ENCODE measurements around the gene SRSF3. TPM values are rescaled to one million over a fixed set of nuclear protein-coding genes. Genes with fewer than 3 reads are reported as not detected.

SRSF3 gene
- total RNA-seq, 2 donors from 2014 or later = 88.5 to 120 TPM

DNA sequence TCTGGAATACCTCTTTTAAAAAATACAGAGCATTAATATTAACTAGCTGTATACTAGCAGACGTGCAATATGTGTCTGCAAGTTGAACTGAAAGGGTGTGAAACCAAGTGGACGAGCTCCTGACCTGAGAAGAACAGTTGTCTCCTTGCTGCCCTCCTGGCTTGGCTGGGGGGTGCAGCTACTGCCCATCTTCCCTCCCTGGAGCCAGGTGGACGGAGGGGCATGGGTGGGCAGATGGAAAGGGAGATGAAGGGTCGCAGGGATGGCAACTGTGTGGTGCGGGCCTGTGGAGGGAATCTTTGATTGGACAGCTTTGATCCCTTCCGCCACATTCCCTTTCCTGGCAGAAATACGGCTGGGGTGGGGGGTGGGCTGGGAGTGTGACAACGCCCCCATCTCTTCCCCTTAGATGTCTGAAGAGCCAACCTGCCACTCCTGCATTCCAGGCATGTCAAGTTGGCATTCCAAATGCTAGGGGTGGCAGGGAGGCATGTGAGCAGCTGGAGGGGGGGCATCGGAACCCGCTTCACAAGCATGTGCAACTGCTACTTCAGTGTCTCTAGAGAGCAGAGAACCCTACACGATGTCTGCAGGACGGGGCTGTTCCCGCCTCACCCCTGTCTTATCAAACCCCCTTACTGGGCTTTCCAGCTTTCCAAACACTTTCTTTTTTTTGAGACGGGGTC, 37.3 kb downstream of the SRSF3 start:
- no peak overlapping the region for H3K4me3 ChIP-seq
- DNase-seq (ENCODE audit: low spot score) = no peak
- H3K9me3 ChIP-seq = no peaks in the 10 kb centered on the region
- H3K27me3 ChIP-seq (replicated peaks; ENCODE audit: insufficient read depth) = no peaks in the 10 kb centered on the region
- TF ChIP-seq, protein P1, sequence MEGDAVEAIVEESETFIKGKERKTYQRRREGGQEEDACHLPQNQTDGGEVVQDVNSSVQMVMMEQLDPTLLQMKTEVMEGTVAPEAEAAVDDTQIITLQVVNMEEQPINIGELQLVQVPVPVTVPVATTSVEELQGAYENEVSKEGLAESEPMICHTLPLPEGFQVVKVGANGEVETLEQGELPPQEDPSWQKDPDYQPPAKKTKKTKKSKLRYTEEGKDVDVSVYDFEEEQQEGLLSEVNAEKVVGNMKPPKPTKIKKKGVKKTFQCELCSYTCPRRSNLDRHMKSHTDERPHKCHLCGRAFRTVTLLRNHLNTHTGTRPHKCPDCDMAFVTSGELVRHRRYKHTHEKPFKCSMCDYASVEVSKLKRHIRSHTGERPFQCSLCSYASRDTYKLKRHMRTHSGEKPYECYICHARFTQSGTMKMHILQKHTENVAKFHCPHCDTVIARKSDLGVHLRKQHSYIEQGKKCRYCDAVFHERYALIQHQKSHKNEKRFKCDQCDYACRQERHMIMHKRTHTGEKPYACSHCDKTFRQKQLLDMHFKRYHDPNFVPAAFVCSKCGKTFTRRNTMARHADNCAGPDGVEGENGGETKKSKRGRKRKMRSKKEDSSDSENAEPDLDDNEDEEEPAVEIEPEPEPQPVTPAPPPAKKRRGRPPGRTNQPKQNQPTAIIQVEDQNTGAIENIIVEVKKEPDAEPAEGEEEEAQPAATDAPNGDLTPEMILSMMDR (IDR thresholded peaks at IDR 0.05) = no peak
- H3K36me3 ChIP-seq = no peaks in the 10 kb centered on the region
- peaks cover 34 to 44% of the 10 kb centered on the region in 2 donors for H3K4me1 ChIP-seq (ENCODE audit: control insufficient read depth in 1 of 2, low read depth in 2 of 2)
- ATAC-seq (ENCODE audit: insufficient number of reproducible peaks, low FRiP score, low read depth) = no peak
- no peak overlapping the region for H3K27ac ChIP-seq

DNA sequence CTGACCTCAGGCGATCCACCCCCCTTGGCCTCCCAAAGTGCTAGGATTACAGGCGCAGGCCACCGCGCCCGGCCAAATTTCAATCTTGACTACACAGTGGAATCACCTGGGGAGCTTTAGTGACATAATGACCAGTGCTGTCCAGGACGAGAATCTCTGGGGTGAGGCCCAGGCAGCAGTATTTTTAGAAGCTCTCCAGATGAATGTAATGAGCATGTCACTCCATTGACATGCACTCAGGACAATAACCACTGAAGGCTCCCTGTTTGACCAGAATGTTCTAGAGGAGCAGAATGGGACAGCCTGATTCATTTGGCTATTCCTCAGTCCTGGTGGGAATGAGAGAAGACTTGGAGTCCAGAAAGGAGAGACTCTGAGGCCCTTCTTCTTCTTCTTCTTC, 39.2 kb downstream of the SRSF3 start:
- ATAC-seq (ENCODE audit: insufficient number of reproducible peaks, low FRiP score, low read depth) (no peak), DNase-seq (ENCODE audit: low spot score) (no peak)
- Histone ChIP-seq H3K4me3 (no peak overlapping the region), H3K27ac (no peak overlapping the region), H3K4me1 (ENCODE audit: control insufficient read depth in 1 of 2, low read depth in 2 of 2) (peaks cover 19 to 29% of the 10 kb centered on the region in 2 donors), H3K9me3 (no peaks in the 10 kb centered on the region), H3K36me3 (no peaks in the 10 kb centered on the region), H3K27me3 (replicated peaks; ENCODE audit: insufficient read depth) (no peaks in the 10 kb centered on the region)
- TF ChIP-seq, protein P1 (IDR thresholded peaks at IDR 0.05) = no peak

DNA sequence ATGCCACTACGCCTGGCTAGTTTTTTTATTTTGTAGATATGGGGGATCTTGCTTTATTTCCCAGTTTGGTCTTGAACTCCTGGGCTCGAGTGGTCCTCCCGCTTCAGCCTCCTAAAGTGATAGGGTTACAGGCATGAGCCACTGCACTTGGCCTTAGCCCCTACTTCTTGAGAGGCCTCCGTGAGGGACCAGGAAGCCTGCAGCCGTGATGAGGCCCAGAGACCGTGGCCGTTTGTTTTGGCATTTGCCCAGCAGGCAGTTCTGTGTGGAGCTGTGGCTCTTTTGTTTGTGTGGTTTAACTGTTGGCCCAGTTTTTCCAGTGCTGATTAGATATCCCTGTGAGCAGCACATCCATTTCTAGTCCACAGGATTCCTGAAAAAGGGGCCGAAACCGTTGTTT, 39.8 kb downstream of the SRSF3 start:
- Histone ChIP-seq H3K9me3 (no peaks in the 10 kb centered on the region), H3K4me3 (no peak overlapping the region), H3K36me3 (no peaks in the 10 kb centered on the region), H3K27ac (peak overlapping the region in 1 of 2 donors; percentile 24), H3K27me3 (replicated peaks; ENCODE audit: insufficient read depth) (no peaks in the 10 kb centered on the region), H3K4me1 (ENCODE audit: control insufficient read depth in 1 of 2, low read depth in 2 of 2) (peaks cover 16 to 24% of the 10 kb centered on the region in 2 donors)
- ATAC-seq (ENCODE audit: insufficient number of reproducible peaks, low FRiP score, low read depth) (no peak), DNase-seq (ENCODE audit: low spot score) (no peak)
- TF ChIP-seq, protein P1 (IDR thresholded peaks at IDR 0.05) = no peak

DNA sequence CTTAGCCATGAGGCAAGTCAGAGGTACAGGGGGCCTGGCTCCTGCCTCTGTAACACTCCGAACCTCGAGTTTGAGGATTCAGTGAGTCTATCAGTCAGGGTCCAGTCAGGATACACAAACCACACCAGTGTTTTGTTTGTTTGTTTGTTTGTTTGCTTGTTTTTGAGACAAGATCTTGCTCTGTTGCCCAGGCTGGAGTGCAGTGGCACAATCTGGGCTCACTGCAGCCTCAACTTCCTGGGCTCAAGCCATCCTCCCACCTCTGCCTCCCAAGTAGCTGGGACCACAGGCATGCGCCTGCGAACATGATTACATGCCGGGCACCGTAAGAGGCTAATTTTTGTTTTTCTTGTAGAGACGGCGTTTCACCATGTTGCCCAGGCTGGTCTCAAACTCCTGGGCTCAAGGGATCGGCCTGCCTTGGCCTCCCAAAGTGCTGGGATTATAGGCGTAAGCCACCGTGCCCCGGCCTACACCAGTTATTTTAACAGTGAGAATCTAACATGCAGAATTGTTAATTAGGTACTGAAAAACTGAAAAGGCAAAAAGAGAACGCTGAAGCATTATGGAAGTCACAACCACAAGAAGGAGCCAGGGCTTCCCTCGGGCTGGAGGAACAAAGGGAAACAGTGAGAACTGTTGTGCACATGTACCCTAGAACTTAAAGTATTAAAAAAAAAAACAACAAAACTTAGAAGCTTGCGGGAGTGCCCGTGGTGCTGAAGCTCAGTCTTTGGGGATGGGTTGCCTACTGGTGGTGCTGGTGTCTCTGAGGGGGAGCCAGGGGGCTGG, 40.4 kb downstream of the SRSF3 start:
- Histone ChIP-seq H3K27ac (peak overlapping the region in 1 of 2 donors; percentile 24), H3K9me3 (no peaks in the 10 kb centered on the region), H3K27me3 (replicated peaks; ENCODE audit: insufficient read depth) (no peaks in the 10 kb centered on the region), H3K4me1 (ENCODE audit: control insufficient read depth in 1 of 2, low read depth in 2 of 2) (peaks cover 11 to 18% of the 10 kb centered on the region in 2 donors), H3K36me3 (no peaks in the 10 kb centered on the region), H3K4me3 (no peak overlapping the region)
- DNase-seq (ENCODE audit: low spot score) = no peak
- ATAC-seq (ENCODE audit: insufficient number of reproducible peaks, low FRiP score, low read depth) = no peak
- TF ChIP-seq, protein P1 (IDR thresholded peaks at IDR 0.05) = no peak

DNA sequence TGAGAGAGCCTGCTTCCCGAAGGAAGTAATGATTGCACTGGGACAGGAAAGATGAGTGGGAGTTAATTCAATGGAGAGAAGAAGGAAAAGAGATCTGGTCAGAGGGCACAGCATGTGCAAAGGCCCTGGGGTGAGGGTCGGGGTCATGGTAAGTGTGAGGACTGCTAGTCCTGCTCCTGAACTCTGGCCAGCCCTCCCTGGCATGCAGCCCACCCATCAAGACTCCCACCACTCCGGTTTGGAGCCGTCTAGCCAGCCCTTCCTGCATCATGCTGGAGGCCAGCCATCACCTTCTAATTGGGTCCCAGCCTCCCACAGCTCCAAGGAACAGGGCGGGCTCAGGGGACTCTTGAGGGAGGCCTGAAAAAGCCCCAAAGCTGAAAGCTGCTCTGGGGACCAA, 42.1 kb downstream of the SRSF3 start:
- DNase-seq (ENCODE audit: low spot score) (no peak), ATAC-seq (ENCODE audit: insufficient number of reproducible peaks, low FRiP score, low read depth) (no peak)
- Histone ChIP-seq H3K4me3 (no peak overlapping the region), H3K27me3 (replicated peaks; ENCODE audit: insufficient read depth) (no peaks in the 10 kb centered on the region), H3K4me1 (ENCODE audit: control insufficient read depth in 1 of 2, low read depth in 2 of 2) (peaks cover 9 to 17% of the 10 kb centered on the region in 2 donors), H3K36me3 (no peaks in the 10 kb centered on the region), H3K9me3 (no peaks in the 10 kb centered on the region), H3K27ac (no peak overlapping the region)
- TF ChIP-seq, protein P1 (IDR thresholded peaks at IDR 0.05) = no peak
